NCI-H2081 treated with DMSO at 0.1 percent for 48 hours (cell line): Measurements from ENCODE around the gene LPO.

Experiments used
- DNase-seq: peaks from one replicate; lab custom pipeline; 2025; lab: John Stamatoyannopoulos, UW

The LPO gene

DNA sequence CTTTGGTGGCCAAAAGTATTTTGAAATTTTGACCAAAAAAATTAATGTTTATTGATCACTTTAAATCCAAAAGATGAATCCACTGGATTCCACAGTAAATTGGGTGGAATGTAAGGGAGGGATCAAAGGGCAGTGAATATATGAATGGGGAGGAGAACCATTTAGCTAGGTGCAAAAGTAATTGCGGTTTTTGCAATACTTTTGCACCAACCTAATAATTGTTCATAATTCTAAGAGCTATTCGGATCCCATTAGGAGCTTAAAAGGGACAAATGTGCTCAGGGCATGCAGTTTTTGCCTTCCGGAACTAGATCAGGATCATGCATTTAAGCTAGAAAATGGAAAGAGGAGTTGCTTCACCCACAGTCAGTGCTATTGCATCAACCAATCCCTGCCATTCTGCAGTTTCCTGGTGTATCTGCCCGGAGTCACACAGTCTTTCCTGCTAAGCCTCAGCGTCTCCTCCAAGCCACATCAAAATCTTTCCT lies at the start of gene LPO:
Gene LPO (plus strand): TSS at position 438 of the 488 bp plus-strand sequence. CDS start 4,396 bp downstream, outside the sequence.
- no peak for DNase-seq

- DNase-seq = no peak
These were observed 48.8 kb upstream of the LPO start for GRCh38 chr17:58189436-58190146.

- no peak for DNase-seq
These were observed 47.0 kb upstream of the LPO start for GRCh38 chr17:58191241-58191896.

- DNase-seq = no peak
These were observed 45.8 kb upstream of the LPO start, which contains the start of gene EPX for GRCh38 chr17:58192612-58193011. TSS of gene EPX (plus strand) at chr17:58192726. CDS start at chr17:58192847, 121 bp downstream.

DNA sequence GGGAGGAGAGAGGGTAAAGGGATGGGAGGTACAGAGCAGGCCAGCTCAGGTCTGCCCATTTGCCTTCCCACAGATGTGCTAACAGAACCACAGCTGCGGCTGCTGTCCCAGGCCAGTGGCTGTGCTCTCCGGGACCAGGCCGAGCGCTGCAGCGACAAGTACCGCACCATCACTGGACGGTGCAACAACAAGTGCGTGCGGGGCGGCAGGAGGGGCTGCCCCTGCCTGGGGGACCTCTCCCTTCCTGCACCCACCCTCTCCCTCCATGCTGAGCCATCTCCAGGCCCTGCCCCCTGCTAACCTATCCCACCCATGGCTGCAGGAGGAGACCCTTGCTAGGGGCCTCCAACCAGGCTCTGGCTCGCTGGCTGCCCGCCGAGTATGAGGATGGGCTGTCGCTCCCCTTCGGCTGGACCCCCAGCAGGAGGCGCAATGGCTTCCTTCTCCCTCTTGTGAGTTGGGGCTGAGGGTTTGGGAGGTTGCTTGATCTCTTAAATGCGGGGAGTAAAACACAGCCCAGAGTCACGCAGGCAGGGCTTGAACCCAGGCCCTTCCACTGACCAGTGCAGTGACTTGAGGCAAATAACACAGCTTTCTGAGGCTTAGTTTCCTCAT lies 44.6 kb upstream of the LPO start:
- DNase-seq = no peak

DNA sequence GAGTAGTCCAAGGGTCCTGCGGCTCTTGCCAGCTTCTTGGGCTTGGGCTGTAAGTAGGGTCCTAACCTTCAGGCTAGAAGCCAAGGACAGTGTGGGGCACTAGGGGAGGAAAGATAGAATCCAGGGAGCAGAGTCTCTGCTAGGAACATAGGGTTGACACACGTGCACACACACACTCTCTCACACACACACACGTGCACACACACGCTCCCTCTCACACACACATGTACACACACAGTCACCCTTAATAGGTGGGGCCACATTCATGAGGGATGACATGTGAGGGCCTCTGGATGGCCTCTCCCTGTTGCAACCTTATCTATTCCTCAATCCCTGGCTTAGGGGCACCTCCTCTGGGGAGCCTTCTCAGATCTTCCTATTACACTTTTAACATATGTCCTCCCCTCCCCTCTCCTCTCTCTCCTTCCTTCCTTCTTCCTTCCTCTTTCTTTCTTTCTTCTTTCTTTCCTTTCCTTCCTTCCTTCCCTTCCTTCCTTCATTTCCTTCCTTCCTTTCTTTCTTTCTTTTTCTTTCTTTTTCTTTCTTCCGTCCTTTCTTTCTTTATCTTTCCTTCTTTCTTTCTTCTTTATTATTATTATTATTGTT lies 42.8 kb upstream of the LPO start:
- DNase-seq = no peak

DNA sequence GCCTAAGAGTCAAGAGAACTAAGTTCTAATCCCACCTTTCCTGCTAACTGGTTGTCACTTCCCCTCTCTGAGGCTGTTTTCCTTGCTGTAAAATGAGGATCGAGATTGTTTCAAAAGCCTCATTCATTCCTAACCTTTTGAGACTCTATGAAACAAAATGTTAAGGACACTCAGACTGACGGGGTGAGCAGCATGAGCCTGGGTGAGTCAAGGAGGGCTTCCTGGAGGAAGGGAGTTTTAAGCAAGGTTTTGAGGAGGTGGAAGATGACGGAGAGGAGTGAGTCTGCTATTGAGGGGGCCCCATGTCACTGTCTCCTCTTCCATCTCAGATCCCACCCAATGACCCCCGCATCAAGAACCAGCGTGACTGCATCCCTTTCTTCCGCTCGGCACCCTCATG lies 41.8 kb upstream of the LPO start:
- DNase-seq = no peak

DNA sequence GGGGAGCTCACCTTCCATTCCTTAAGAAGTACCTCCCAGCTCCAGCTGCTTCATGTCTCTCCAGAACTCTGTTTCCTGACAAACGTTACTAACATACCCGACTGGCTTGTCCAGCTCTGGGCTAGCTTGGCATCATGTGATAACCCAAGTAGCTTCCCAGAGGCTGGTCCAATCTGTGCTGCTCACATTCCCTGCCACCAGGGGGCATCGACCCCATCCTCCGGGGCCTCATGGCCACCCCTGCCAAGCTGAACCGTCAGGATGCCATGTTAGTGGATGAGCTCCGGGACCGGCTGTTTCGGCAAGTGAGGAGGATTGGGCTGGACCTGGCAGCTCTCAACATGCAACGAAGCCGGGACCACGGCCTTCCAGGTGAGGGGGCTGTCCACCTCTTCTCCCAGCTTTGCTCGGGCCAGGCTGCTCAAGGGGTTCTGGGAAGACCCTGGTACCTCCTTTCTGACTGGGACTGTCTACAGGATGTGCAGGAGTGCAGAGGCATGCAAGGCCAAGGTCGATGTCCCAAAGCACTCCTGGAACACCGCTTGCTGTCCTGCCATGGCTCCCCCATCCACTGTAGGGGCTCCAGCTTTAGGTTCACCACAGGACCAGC lies 38.3 kb upstream of the LPO start:
- DNase-seq = no peak

DNA sequence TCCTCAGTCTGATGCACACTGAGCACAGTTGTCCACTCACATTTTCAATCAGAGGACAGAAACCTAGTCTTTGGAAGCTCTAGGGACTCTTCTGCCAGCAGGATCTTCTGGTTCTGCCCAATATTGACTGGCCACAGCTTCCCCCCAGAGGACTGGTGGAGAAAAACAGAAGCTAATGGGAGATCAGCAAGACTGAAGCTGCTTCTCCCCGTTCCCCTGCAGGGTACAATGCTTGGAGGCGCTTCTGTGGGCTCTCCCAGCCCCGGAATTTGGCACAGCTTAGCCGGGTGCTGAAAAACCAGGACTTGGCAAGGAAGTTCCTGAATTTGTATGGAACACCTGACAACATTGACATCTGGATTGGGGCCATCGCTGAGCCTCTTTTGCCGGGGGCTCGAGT lies 35.5 kb upstream of the LPO start:
- no peak for DNase-seq

DNA sequence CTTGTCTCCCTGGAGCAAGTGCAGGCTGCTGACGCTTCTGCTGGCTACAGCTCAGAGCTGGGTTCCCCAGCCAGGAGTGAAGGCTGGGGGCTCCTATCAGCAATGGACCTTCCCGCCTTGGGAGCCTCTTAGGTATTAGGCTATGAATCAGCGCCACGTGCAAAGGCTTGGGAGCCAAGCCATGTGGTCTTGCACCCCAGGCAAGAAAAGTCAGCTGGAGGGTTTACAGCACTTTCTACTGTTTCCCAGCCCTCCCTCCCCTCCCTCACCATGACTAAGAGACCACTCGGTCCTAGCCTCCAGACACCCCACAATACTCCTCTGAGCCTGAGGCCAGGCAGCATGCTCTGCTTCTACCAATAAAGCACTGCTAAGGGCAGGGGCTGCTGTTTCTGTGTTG lies 33.6 kb upstream of the LPO start:
- no peak for DNase-seq

GRCh38 chr17:58205936-58206335 lies 32.4 kb upstream of the LPO start:
- DNase-seq = no peak

GRCh38 chr17:58207451-58207850 lies 30.9 kb upstream of the LPO start:
- no peak for DNase-seq

GRCh38 chr17:58208344-58208743 lies 30.0 kb upstream of the LPO start:
- DNase-seq = no peak

- no peak for DNase-seq
These were observed 27.5 kb upstream of the LPO start for GRCh38 chr17:58210922-58211321.

DNA sequence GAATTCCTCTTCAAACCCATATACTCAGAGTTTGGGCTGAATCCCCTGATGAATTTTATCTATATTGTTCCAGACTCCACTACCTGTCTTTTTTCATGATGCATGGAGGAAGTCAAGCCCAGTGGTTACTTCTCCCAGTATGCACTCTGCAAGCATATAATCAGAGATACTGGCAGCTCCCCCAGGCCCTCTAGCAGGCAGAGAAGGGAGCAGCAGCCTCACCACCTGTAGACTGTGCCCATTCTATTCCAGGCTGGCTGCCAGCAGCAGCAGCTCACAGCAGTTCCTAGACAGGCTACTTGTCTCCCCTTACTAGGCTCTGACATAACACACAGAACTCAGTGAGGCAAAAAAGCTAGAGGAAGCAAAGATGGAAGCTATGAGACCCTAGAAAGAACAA lies 22.7 kb upstream of the LPO start:
- no peak for DNase-seq

DNA sequence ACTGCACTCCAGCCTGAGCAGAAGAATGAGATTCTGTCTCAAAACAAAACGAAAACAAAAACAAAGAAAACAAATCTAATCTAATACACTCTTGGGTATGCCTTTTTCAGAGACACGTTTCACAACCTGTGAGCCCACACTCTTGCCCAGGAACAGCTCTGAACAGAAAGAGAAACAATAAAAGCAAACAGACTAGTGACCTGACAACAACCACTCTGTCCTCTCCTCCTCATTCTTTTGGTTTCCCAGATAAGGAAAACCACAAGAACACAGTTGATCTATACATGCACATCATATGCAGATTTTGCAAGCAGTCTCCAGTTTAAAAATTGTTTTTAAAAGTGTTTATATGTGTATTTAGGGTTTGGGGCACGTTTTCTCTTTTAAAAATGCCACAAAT lies 20.6 kb upstream of the LPO start:
- DNase-seq = no peak

GRCh38 chr17:58219007-58219788 lies 19.2 kb upstream of the LPO start, which contains the start of gene MKS1:
TSS of gene MKS1 (minus strand) at chr17:58219255. CDS start at chr17:58219230, 25 bp downstream.
- peak; percentile 82 for DNase-seq

DNA sequence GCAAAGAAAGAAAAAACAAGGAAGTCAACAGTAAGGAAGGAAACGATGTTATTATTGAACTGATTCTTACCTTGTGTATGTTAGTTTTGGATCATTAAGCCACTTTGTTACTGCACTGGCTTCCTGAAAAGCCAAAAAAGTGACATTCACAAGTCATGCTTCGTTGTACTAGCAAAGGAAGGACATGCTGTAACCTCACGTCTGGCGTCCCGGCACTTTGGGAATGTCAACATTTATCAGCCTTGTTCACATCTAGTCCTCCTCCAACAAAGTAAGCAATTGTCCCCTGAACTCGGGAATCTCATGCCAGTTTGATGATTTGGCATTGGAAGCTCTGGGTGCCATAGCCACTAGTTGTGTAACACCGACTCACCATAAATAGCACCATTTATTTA lies 18.6 kb upstream of the LPO start:
- DNase-seq = no peak

- no peak for DNase-seq
These were observed 14.1 kb upstream of the LPO start for GRCh38 chr17:58224315-58224714.

GRCh38 chr17:58227733-58228132 lies 10.7 kb upstream of the LPO start:
- no peak for DNase-seq

- no peak for DNase-seq
These were observed 9.7 kb upstream of the LPO start for GRCh38 chr17:58228679-58229078.
